NK-92 (cell line): ENCODE results near the gene HNRNPA3.
"Not testable (repeated sequence)": the region's sequence is repeated elsewhere in the genome, so short reads cannot be mapped to it uniquely, and the experiment has no call there.

Experiments used
- DNase-seq: peaks from one replicate; lab custom pipeline; 2025; ENCODE audit not compliant: unreplicated experiment; lab: John Stamatoyannopoulos, UW

HNRNPA3 gene

DNA sequence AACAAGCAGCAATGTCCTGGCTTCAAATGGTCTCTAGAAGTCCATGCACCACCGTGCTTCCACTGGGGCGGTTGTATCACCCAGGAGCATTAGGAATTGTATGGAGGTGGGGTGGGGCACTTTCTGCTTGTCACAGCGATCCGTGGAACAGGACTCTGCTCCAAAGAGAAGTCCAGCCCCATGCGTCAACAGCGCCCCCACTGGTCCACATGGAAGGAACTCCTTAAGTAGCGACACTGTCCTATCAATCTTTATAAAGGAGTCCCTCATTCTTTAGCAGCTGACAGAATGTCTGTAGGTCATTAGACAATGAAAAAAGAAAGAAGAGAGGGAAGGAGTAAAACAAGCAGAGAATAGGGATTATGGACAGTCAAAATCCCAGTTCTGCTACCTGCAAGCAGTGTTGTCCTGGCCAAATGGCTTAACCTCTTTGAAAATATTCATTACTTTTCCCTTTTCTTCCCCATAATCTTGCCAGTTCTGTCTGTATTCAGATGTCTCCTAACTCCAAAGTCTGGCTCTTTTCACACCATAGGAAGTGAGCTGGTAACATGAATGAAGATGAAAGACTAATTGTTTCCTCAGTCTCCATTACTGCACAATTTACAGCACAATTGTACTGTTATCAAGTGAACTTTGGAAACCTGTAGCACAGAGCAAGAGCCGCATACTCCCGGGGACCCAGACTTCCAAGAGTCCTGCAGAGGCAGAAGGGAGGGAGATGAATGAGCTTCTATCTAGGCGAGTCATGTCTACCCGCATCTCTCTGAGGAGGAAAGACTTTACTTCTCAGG lies 42.0 kb downstream of the HNRNPA3 start:
- no peak for DNase-seq

DNA sequence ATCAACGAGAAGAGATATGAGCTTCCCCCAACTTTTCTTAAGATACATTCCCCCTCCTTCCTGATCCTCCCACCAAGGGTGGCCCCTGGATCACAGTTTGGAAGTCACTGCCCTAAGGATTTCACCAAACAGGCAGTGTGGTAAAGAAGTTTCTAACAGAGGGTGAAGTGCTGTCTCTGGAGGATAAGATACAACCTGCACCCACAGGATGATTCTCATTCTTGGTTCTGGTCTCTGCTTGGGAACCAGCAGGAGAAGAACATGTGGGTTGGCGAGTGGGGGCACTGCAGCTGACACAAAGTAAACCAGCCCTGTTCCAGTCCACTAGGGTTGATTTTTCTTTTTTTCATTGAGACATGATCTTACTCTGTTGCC lies 42.6 kb downstream of the HNRNPA3 start:
- no peak for DNase-seq

DNA sequence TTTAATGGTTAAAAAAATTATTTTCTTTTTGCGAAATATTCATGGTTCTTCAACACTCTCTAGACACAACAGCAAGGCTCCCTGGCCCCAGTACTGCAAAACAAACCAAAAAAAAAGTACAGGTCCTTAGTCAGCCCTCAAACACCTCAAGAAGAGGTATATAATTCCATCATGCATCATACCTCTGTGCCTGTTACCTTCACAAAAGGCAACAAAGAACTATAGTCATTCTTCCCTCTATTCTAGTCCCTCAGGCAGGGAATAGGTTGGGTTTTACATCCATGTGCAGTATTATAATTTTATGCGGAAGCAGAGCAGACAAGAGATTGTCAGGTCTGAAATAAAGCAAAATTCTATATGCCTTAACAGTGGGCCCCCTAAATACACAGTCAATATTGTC lies 43.4 kb downstream of the HNRNPA3 start:
- no peak for DNase-seq

DNA sequence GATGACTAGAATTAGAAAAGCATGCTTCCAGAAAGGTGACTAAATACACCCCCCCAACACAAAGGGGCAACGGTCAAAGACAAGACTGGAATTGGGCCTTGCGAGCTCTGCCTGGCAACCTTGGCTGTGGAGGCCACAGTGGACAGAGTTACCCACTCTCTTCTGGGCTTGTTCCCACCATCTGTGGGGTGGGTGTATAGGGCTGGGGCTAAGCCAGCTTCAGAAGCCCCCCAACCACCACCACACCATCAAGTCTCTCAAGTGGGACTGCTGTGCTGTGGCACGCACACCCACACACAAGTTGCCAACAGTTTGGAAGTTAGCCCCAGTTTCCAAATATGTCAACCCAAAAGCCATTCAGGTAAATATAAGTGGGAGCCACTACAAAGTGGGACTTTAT lies 44.1 kb downstream of the HNRNPA3 start:
- DNase-seq = no peak

DNA sequence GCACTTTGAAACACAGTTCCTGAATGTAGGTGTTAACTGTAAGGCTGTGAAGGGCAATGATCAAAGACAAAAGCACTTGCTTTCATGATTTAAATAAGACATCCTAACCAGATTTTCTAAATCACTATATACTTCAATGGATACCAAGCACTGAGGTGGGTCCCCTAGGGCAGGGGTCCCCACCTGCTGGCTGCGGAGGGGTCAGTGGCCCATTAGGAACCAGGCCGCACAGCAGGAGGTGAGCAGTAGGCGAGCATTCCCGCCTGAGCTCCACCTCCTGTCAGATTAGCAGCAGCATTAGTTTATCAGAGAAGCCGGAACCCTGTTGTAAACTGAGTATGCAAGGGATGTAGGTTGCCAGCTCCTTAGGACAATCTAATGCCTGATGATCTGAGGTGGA lies 44.9 kb downstream of the HNRNPA3 start:
- no peak for DNase-seq

DNA sequence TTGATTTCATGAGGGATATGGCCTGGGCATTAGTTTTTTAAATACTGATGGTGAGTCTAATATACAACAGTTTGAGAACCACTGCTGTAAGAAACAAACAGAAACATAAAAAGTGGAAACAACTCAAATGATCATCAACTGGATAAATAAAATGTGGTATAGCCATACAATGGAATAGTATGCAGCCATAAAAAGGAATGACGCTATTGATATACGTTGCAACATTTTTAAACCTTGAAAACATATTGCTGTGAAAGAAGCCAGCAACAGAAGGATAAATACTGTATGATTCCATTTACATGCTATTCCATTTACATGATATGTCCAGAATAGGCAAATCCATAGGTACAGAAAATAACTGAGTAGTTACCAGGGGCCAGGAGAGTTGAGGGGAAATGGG lies 45.5 kb downstream of the HNRNPA3 start:
- DNase-seq = no peak

DNA sequence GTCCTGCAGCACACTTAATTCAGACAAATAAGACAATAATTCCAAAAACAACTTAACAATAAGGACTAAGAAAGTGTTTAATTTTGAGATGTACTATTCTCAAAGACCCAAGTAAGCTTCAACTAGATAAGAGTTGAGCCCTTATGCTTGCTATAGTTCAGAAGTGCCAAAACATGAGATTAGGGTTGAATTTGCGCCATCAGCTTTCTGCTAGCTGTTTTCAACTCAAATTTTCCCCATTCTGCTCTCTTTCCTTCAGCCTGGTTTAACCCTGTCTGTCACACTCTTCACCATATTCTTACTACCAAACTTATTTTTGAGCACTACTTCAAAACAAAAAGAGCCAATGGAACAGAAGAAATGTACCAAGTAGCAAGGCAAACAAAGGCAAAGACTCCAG lies 47.8 kb downstream of the HNRNPA3 start:
- no peak for DNase-seq

DNA sequence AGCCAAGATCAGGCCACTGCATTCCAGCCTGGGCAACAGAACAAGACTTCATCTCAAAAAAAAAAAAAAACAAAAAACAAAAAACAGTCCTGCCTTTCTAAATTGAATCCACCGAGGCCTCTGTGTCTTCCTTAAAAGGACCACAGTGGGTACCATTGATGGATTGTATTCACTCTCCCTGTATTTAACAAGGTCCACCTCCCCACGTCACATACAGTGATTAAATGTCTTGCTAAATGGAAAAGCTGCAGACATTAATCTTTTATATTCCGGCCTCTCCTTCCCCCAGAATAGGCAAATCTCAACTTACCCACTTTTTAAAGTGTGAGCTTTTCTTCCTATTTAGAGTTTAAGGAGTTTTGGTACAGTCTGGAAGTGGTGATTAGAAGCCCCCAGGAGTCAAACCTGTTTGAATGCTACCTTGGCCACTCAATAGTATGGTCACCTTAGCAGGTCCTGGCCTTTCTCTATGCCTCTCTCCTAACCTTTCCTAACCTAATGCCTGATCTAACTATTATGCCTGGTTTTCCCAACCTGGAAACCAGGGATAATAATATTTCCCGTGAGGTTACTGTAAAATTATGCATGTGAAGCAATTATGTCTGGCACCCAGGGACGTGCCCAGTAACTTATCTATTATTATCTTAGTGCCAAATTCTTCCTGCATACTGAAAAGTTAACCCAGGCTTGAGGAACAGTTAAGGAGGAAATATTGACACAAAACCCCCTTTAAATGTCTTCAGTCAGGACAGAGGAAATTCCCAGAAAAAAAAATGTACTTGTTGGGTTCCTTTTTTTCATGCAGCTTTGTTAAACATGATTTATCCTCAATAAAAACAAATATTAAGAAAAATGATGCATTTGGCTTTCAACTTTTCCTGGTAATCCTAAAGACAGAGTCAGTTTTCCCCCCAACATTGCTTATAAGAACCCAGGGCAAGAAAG lies 48.8 kb downstream of the HNRNPA3 start:
- DNase-seq = no peak

DNA sequence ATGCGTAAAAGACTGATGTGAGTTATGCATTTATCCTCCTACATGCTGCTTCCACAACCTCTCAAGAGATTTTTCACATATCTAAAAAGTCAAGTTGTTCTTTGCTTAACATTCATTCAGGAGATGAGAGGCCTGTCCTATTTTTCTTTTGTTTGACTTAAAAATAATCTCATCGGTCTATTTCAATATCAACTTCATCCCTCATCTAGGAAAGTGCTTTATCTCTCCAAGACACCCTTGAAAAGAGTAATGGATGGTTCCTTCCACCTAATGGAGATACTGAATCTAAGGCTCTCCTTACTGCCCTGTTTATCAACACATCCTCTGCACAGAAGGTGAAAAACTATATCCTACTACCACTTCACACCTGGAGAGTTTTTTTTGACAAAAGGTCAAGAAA lies 49.5 kb downstream of the HNRNPA3 start:
- DNase-seq = no peak

DNA sequence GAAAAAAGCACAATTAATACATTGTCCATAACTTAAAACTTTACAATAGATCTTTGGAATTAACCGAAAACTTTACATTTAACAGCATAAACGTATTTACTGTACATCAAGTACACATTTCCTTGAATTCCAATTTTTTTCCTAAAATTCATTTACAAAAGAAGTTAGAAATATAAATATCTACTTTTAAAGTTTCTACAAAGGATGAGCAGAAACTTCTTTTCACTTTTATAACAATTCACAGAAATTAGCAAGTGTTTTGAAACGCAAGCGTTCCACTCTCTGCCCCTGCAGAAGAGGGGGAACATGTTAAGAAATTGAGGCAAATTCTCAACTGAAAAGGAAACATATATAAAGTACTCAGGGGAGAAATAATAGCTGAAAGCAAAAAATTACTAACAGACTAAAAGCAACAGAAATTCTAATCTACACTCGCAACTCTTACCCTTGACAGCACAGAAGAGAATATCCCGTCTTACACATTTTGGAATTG lies 50.4 kb downstream of the HNRNPA3 start:
- DNase-seq = no peak

DNA sequence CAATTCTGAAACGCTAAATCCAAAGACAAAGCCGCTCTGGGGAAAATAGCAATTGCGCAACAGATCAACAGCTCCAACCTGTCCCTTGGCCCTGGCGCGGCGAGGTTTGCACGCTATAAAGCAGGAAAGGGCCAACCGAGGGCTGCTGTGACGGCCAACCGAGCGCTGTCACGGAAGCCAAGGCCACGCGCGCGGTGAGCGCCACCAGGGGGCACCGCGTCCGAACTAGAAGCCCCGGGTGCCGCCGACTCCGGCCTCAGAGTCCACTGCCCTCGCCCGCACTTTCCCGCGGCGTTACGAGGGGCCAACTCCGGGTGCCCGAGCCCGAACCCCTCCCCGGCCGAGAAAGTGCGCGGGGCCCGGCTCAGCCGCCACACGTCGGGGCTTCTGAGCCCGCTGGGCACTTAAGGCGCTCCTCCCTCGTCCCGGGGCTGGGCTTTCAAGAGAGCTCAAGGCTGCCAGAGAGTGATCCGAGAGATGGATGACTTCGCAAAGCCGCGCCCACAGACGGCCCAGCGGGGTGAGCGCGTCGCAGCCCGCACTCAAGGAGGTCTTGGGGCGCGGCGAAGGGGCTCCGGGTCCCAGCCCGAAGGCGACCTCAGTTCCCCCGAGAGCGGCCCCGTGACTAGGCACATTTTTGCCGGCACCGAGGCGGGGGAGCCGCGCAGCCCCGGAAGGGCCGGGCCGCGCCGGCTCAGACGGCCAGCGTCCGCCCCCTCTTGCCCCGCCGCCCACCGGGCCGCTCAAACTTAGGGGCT lies 51.0 kb downstream of the HNRNPA3 start:
- DNase-seq = peak; percentile 66

DNA sequence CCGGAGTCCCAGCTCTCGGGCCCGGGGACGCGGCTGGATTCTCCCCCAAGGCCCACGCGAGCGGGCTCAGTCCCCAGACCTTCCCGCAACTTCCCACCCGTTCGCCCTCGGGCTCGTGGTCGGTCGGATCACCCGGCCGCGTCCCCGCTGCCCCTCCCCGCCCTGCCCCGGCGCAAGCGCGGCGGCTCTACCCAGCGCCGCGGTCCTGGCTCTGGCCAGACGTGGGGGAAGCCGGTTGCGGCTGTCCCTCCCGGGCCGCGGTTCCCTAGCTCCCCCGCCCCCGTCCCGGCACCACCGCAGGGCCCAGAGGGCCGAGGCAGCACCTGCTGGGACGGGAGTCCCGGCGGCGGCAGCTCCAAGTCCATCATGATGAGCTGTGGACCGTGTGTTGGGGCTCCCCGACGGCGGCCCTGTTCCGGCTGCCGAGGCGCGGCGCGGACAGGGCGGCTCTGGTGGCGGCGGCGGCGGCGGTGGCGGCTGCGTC lies 51.7 kb downstream of the HNRNPA3 start:
- DNase-seq = no peak

DNA sequence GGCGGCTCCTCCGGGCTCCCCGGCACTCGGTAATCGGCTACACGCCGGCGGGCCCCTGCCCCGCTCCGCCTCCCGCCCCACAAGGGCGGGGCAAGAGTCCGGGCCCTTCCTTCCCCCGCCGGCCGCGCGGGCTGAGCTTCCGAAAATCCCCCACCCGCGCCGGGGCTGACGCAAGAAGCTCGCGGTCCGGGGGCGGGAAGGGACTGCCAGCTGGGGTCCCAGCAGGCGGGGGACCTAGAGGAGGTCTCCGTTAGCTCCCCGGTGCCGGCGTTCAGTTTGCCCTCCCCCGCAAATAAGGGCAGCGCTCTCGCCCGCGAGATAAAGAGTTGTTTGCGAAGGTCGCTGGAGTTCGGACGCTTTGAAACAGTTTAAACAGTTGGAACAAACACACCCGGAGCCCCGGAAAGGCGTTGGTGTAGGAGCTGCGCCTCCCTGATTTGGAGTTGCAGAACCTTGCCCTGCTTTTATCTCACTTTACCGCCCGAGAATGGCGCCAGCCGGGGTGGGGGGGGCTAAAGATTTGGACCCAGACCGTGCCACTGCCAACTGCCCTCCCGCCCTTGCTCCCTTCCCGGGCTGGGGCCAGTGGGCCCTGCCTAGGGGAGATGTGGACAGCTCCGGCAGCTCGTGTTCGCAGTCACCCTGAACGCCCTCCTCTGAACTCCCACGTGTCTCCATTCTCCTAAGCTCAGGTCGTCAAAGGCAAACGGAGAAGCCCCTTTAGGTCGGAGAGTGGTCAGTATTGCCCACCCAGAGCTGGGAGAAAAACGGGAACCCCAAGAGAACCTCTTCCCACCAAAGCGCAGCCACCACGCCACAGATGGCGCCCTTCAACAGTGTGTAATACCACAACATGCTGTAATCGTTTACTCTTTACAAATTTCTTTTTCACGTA lies 52.3 kb downstream of the HNRNPA3 start, which contains the start of gene NFE2L2:
Gene NFE2L2, minus strand, starts transcription at position 35 of the 895 bp plus-strand sequence. CDS start 151 bp downstream, outside the sequence.
- DNase-seq = peak; percentile 48

DNA sequence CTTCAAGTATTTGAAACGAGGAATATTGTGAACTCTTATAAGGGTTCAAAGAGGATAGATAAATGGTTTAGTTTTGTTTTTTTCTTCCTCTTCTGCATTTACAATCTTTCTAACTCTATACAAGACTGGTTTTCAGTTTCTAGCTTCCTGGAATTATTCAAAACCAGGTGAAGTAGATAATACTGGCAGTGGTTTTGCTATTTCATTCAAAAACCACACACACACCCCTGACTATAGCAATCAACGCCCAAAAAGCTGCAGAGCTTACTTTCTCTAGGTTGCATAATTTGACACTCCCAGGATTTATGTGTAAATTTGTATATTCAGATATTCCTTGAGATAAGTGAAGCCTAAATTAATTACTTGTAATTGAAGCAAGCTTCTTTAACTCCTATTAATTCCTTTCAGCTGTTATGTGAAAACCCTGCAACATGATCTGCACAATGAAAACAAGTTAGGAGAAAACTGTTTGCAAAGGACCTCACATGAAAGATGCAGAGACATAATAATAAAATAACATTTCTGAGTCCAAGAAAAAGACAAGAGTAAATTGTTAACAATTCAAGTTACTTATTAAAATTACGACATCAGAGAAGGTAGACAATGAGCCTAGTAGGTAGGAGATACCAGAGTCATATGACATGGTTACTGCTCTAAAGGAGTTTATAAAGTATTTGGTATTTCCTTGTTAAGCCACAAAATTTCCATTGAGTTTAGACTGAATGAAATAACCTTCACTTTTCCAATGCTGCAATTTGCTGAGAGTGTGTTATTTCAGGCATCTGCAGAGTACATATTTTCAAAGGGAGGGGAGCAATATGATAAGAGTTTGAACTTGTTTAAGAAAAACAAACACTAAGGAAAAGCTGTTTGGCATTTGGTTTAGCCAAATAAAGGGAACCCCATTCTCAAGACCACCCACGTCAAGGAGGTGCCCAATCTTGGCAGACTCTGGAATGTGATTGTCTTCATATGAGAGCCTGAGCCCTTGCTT lies 53.5 kb downstream of the HNRNPA3 start:
- DNase-seq = no peak

DNA sequence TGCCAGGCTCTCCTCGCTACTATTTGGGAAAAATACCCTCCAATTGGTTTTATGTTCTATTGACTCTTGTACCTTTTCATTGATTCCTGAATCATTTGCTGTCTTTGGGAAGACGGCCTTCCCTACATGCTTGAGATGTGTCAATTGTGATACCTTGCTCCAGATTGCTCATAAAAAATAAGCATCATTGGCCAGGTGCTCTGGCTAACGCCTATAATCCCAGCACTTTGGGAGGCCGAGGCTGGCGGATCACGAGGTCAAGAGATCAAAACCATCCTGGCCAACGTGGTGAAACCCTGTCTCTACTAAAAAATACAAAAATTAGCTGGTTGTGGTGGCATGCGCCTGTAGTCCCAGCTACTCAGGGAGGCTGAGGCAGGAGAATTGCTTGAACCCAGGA lies 54.4 kb downstream of the HNRNPA3 start:
- DNase-seq = not testable (repeated sequence)

DNA sequence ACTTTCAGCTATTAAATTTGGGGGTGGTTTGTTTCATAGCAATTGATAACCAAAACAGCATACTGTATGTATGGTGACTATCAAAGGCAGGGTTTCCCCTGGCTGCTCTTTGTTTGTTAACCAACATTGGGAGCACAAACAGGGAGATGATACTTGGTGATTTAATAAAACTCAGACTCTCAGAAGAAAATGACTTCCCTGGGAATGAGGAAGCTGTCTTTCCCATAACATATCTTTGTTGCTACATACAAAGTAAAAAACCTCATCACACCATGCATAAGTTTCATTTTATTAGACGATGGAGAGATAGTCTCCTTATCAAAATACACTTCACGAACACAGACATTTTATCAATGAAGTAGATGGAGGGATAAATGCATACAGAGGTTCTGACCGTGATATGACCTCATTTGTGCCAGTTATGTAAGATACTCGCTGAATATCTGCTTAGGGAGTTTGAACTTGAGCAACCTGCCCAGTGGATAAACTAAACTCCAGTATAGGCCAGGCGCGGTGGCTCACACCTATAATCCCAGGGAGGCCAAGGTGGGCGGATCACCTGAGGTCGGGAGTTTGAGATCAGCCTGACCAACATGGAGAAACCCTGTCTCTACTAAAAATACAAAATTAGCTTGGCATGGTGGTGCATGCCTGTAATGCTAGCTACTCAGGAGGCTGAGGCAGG lies 55.7 kb downstream of the HNRNPA3 start:
- no peak for DNase-seq

DNA sequence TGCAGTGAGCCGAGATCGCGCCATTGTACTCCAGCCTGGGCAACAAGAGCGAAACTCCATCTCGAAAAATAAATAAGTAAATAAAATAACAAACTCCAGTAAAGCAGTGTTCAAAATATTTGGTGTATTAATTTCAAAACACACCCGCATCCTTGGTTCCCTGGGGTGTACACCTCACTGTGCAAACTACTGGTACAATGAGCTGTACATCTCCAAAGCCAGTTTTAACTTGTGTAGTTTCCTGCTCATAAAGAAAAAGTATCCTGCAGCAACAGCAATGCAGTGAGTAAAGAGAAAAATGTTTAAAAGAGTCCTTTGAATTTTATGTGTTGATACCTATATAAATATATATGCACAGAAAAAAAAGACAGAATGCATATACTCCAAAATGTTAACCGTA lies 56.3 kb downstream of the HNRNPA3 start:
- DNase-seq = no peak

DNA sequence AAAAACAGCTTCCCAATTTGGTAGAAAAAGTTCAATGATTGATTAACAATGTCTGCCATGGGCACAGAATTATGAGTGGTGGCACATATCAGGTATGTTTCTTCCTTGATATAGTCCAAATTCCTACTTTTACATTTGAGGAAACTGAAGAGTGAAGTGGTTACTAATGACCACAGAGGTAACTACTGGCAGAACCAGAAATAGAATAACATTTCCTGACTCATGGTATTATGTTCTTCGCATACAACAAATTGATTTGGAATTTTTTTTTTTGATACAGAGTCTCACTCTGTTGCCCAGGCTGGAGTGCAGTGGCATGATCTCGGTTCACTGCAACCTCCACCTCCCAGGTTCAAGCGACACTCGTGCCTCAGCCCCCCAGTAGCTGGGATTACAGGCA lies 57.9 kb downstream of the HNRNPA3 start:
- DNase-seq = no peak
